HG02588 (cell line): ENCODE data around the gene JADE3.

Source experiments
- ATAC-seq: cut with Tn5 transposase; IDR thresholded peaks from one replicate; pipeline ENCODE4 v1.9.1; 2021; ENCODE audit warnings: mild to moderate bottlenecking, moderate library complexity; ENCODE audit not compliant: unreplicated experiment

The JADE3 gene

GRCh38 chrX:47101206-47101605 is 189.0 kb downstream of the JADE3 start:
- no peak for ATAC-seq
